NCI-H1105 (cell line): ENCODE results near the gene ASH1L.
"Not testable (repeated sequence)": the region's sequence is repeated elsewhere in the genome, so short reads cannot be mapped to it uniquely, and the experiment has no call there.

Experiments used
- DNase-seq: peaks from one replicate; lab custom pipeline; 2025; lab: John Stamatoyannopoulos, UW

ASH1L gene

DNA sequence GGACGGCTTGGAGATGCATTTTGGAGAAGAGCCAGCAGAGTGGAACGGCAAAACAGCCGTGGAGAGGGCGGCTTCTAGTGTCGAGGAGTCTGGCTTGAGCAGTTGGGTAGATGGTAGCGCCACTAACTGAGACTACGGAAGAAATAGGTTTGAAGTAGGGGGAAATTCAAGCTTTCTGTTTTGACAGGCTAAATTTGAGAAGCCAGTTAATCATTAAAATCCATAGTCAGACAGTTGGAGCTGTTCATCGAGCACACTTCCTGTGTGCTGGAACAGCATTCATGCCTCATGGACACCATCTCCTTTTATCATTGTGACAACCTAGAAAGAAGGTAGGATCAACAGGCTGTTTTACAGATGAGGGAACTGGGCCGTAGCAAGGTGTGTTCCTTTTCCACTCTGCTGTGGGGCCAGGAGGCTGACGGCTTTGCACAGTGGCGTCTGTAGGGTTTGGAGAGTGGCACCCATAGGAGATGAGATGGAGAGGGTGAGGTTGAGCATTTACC, 258.0 kb downstream of the ASH1L start:
- DNase-seq = no peak

DNA sequence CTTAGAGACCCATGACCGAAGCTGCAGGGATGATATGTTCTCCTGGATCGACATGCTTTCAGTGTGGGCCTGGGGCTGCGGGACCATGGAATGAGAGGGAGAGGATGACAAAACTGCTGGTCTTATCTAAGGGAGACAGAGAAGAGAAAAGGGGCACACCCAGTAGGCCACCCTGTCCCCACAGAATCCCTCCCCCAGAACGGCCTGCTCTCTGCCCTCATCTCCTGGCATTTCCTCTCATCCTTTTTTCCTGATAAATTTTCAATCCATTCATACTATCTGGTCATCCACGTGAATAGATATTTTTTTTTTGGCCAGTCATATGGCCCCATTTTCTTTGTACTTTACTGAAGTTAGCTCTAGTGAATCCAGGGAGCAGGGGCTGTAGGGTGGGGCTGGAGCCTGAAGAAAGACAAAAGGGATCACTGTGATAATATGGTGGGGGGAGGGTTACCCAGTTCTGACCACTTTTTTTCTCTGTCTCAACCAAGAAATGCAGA, 261.2 kb downstream of the ASH1L start, which contains the start of gene PKLR:
Gene PKLR (minus strand): TSS at position 97 of the 500 bp plus-strand sequence. CDS start 43 bp downstream, at position 54.
- DNase-seq = no peak

- no peak for DNase-seq
Measured at GRCh38 chr1:155300553-155301329, 261.9 kb downstream of the ASH1L start.

- DNase-seq = no peak
Measured at GRCh38 chr1:155300024-155300423, 262.6 kb downstream of the ASH1L start.

- no peak for DNase-seq
Measured at GRCh38 chr1:155297384-155297783, 265.2 kb downstream of the ASH1L start.

- DNase-seq = no peak
Measured at GRCh38 chr1:155296661-155297060, 265.9 kb downstream of the ASH1L start.

DNA sequence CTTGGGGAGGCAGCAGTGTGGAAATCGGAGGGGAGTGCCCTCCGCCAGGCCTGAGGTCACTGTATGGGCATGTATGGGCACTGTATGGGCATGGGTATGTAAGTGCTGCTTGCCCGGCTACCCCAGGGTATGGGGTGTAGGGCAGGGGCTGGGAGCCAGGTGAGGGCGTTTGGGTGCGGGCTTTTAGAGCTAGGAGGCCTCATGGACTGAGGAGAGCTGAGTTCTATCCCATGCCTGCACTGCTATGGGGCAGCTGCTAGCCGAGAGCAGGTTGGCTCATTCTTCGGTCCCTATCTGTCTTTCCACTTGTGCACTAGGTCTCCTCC, 266.7 kb downstream of the ASH1L start:
- DNase-seq = no peak

DNA sequence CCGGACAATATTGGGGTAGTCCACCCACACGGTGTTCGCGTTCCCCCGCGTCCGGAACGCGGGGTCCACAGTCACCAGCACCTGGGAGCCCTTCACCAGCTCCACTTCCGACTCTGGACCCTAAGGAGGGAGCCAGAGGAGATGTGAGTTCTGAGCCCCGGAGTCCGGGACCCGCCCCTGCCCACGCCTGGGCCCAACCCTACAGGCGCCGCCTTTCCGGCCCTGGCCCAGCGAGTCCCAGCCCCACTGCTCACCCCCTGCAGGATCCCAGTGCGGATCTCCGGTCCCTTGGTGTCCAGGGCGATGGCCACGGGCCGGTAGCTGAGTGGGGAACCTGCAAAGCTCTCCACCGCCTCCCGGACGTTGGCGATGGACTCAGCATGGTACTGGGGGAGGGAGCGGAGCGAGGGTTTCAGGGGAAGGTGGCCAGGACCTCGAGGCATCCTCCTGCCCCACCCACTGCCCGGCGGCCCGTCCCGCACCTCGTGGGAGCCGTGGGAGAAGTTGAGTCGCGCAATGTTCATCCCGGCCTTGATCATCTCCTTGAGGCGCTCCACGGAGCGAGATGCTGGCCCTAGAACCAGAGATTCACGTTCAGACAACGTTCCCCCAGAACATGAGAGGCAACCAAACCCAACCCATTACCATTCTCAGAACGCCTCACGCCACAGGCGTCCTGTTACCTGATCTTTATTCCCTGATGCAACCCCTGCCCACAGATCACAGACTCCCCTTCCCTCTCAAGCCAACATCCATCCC, 267.2 kb downstream of the ASH1L start:
- no peak for DNase-seq

DNA sequence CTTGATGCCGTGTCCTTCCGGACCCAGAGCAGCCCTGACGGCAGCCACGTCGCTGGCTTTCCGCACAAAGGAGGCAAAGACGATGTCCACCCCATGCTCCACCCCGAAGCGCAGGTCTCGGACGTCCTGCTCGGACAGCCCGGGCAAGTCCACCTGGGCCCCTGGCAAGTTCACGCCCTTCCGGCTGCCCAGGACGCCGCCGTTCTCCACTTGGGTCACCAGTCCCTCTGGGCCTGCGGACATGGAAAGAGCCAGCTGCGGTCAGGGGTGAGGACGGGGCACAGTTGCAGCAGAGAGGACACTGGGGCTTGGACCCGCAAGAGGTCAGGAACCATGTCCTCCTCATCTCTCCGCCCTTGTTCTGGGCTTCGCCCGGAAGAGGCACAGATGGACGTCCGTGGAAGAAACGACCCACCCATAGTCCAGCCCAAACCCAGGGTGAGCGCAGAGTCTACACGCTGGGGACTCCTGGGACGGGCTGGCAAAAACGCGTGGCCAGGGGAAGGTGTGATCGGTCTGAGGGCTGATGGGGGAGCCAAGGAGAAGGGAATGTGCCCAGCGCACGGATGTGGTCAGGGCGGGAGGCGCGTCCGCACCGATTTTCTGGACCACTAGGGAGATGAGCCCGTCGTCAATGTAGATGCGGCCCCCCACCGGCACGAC, 268.0 kb downstream of the ASH1L start:
- DNase-seq = no peak

DNA sequence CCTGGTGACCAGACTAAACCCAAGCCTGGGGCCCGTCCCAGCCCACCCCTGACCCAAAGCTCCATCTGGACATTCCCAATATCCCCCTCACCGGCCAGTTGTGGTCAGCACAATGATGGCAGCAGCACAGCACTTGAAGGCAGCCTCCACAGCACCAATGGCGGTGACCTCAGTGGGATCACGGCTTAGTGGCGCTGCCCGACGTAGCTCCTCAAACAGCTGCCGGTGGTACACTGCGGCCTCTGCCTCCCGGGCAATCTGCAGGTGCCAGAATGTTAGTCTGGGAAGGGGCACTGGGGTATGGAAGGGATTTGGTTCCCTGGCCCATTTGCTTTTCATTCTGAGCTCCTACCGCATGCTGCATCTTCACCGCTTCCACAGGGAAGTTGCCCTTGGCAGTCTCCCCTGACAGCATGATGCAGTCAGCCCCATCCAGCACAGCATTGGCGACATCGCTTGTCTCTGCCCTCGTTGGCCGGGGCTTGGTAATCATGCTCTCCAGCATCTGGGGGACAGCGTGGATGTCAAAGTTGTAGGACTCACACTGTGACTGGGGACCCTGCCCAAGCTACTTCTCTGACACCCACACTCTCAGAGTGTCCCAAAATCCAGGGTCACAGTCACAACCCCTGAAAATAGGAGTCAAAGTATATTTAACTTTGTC, 269.4 kb downstream of the ASH1L start:
- no peak for DNase-seq

- not testable (repeated sequence) for DNase-seq
Measured at GRCh38 chr1:155291006-155291405, 271.6 kb downstream of the ASH1L start.

- DNase-seq = no peak
Measured at GRCh38 chr1:155287987-155288543, 274.5 kb downstream of the ASH1L start.

DNA sequence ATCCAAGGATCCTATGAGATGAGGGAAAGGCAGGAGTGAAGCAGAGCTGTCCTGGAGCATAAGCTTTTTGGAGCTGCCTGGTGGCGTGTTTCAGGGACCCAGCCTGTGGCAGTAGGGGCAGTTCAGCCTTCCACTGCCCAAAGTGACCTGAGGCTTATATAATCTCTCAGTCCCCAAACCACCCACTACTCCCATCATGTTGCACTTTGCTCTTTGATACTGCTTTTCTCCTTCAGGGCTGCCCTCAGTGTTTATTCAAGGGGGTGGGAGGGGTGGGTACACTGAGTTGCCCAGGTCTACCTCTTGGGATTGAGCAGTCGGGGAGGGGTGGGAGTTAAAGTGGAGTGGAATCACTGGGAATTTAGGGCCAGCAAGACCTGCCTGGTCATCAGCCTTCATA, 276.1 kb downstream of the ASH1L start:
- DNase-seq = no peak

DNA sequence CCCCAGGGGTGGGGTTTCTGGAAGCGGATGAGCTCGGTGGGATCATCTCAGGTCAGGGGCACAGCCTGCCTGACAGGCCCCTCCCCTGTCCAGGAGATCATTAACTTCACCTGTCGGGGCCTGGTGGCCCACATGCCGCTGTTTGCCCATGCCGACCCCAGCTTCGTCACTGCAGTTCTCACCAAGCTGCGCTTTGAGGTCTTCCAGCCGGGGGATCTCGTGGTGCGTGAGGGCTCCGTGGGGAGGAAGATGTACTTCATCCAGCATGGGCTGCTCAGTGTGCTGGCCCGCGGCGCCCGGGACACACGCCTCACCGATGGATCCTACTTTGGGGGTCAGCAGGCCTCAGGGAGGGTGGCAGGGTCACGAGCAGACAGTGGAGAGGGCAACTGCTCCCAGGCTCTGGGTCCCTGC, 277.0 kb downstream of the ASH1L start:
- no peak for DNase-seq
